Muscle layer of colon (tissue), 2 donors: Measurements from ENCODE around the gene PRRC2B.

ENCODE experiments used
- H3K27ac ChIP-seq: one replicate; pipeline ENCODE4 v1.7.0; 2013; ENCODE audit warnings: low read depth, mild to moderate bottlenecking, low read length, moderate library complexity
- H3K27me3 ChIP-seq, 2 donors: one replicate each; pipeline ENCODE4 v1.7.0; 2013; ENCODE audit warnings: low read length in 2 of 2, mild to moderate bottlenecking in 2 of 2; ENCODE audit not compliant: insufficient read depth in 2 of 2, control insufficient read depth in 1 of 2
- H3K36me3 ChIP-seq: one replicate; pipeline ENCODE4 v1.7.0; 2013; ENCODE audit warnings: mild to moderate bottlenecking, low read length; ENCODE audit not compliant: insufficient read depth
- H3K4me1 ChIP-seq: one replicate; pipeline ENCODE4 v1.7.0; 2013; ENCODE audit warnings: mild to moderate bottlenecking, low read length; ENCODE audit not compliant: insufficient read depth
- H3K4me3 ChIP-seq, 2 donors: one replicate each; pipeline ENCODE4 v1.7.0; 2013; ENCODE audit warnings: low read length in 2 of 2, low read depth in 1 of 2, mild to moderate bottlenecking in 1 of 2, moderate library complexity in 1 of 2
- H3K9ac ChIP-seq: one replicate; pipeline ENCODE4 v1.7.0; 2013; ENCODE audit warnings: low read length
- H3K9me3 ChIP-seq: one replicate; pipeline ENCODE4 v1.7.0; 2013; ENCODE audit warnings: mild to moderate bottlenecking, low read length
- donor health status: abdominal sarcoma.
- donor health status: Adenocarcinoma of cecum.

Gene PRRC2B

GRCh38 chr9:131524665-131525315 is 130.9 kb downstream of the PRRC2B start:
- H3K4me1 ChIP-seq = peaks cover 5% of the 10 kb centered on the region
- no peak overlapping the region for H3K4me3 ChIP-seq
- peaks cover 80% of the 10 kb centered on the region for H3K36me3 ChIP-seq

GRCh38 chr9:131525643-131526565 is 132.0 kb downstream of the PRRC2B start:
- Histone ChIP-seq H3K27me3 (no peaks in the 10 kb centered on the region), H3K36me3 (peaks cover 69% of the 10 kb centered on the region), H3K9me3 (no peaks in the 10 kb centered on the region), H3K9ac (no peak overlapping the region), H3K4me3 (no peak overlapping the region), H3K4me1 (peaks cover 11% of the 10 kb centered on the region), H3K27ac (no peak overlapping the region)

More at GRCh38 chr9:131524665-131525315, 130.9 kb downstream of the PRRC2B start:
- no peak overlapping the region for H3K27ac ChIP-seq
- no peak overlapping the region for H3K9ac ChIP-seq
- no peaks in the 10 kb centered on the region for H3K9me3 ChIP-seq
- no peaks in the 10 kb centered on the region for H3K27me3 ChIP-seq

- Histone ChIP-seq H3K36me3 (peaks cover 46% of the 10 kb centered on the region), H3K4me3 (no peak overlapping the region), H3K4me1 (peaks cover 11% of the 10 kb centered on the region), H3K9ac (no peak overlapping the region), H3K27ac (no peak overlapping the region), H3K9me3 (no peaks in the 10 kb centered on the region), H3K27me3 (no peaks in the 10 kb centered on the region)
Measured at GRCh38 chr9:131528186-131528585, 134.3 kb downstream of the PRRC2B start.

GRCh38 chr9:131528886-131529505 is 135.1 kb downstream of the PRRC2B start:
- Histone ChIP-seq H3K4me3 (no peak overlapping the region), H3K9ac (no peak overlapping the region), H3K36me3 (peaks cover 39% of the 10 kb centered on the region), H3K27ac (no peak overlapping the region), H3K9me3 (no peaks in the 10 kb centered on the region), H3K27me3 (no peaks in the 10 kb centered on the region), H3K4me1 (peaks cover 11% of the 10 kb centered on the region)

GRCh38 chr9:131529597-131530545 is 136.0 kb downstream of the PRRC2B start:
- Histone ChIP-seq H3K27ac (peak overlapping the region; percentile 97), H3K36me3 (peaks cover 31% of the 10 kb centered on the region)

GRCh38 chr9:131530546-131530919 is 136.6 kb downstream of the PRRC2B start:
- Histone ChIP-seq H3K27ac (peak overlapping the region; percentile 97), H3K9me3 (no peaks in the 10 kb centered on the region), H3K36me3 (peaks cover 27% of the 10 kb centered on the region), H3K27me3 (no peaks in the 10 kb centered on the region), H3K4me1 (peaks cover 11% of the 10 kb centered on the region), H3K9ac (peak overlapping the region; percentile 71), H3K4me3 (peak overlapping the region; percentile 80 to 96)

More at GRCh38 chr9:131529597-131530545, 136.0 kb downstream of the PRRC2B start:
- peaks cover 11% of the 10 kb centered on the region for H3K4me1 ChIP-seq
- H3K9me3 ChIP-seq = no peaks in the 10 kb centered on the region
- H3K4me3 ChIP-seq = peak overlapping the region; percentile 80 to 96
- H3K27me3 ChIP-seq = no peaks in the 10 kb centered on the region
- peak overlapping the region; percentile 71 for H3K9ac ChIP-seq

GRCh38 chr9:131530920-131531832 is 137.3 kb downstream of the PRRC2B start, which contains the start of gene UCK1:
UCK1 (minus strand) TSS chr9:131531263; CDS start chr9:131531174, 89 bp downstream.
- Histone ChIP-seq H3K9ac (peak within 1 kb of the TSS; percentile 71), H3K4me3 (peak within 1 kb of the TSS; percentile 80 to 96), H3K27ac (peak within 1 kb of the TSS; percentile 97), H3K36me3 (peaks cover 21% of the 10 kb centered on the region), H3K27me3 (no peaks in the 10 kb centered on the region), H3K9me3 (no peaks in the 10 kb centered on the region), H3K4me1 (peaks cover 11% of the 10 kb centered on the region)

GRCh38 chr9:131534721-131535237 is 140.9 kb downstream of the PRRC2B start:
- Histone ChIP-seq H3K27ac (no peak overlapping the region), H3K9ac (no peak overlapping the region), H3K4me3 (no peak overlapping the region), H3K36me3 (no peaks in the 10 kb centered on the region), H3K27me3 (no peaks in the 10 kb centered on the region), H3K9me3 (no peaks in the 10 kb centered on the region), H3K4me1 (peaks cover 6% of the 10 kb centered on the region)

- H3K4me3 ChIP-seq = no peak overlapping the region
- H3K27me3 ChIP-seq = no peaks in the 10 kb centered on the region
- no peak overlapping the region for H3K27ac ChIP-seq
- no peaks in the 10 kb centered on the region for H3K36me3 ChIP-seq
- no peak overlapping the region for H3K9ac ChIP-seq
- no peaks in the 10 kb centered on the region for H3K9me3 ChIP-seq
- H3K4me1 ChIP-seq = no peaks in the 10 kb centered on the region
Measured at GRCh38 chr9:131537946-131538345, 144.1 kb downstream of the PRRC2B start.
